GM21381 (cell line): ENCODE data around the gene MAN1A1.
"Not testable (repeated sequence)": the region's sequence is repeated elsewhere in the genome, so short reads cannot be mapped to it uniquely, and the experiment has no call there.

Experiments
- ATAC-seq: cut with Tn5 transposase; IDR thresholded peaks from one replicate; pipeline ENCODE4 v1.9.1; 2021; ENCODE audit warnings: mild to moderate bottlenecking, moderate library complexity; ENCODE audit not compliant: unreplicated experiment

Gene MAN1A1

DNA sequence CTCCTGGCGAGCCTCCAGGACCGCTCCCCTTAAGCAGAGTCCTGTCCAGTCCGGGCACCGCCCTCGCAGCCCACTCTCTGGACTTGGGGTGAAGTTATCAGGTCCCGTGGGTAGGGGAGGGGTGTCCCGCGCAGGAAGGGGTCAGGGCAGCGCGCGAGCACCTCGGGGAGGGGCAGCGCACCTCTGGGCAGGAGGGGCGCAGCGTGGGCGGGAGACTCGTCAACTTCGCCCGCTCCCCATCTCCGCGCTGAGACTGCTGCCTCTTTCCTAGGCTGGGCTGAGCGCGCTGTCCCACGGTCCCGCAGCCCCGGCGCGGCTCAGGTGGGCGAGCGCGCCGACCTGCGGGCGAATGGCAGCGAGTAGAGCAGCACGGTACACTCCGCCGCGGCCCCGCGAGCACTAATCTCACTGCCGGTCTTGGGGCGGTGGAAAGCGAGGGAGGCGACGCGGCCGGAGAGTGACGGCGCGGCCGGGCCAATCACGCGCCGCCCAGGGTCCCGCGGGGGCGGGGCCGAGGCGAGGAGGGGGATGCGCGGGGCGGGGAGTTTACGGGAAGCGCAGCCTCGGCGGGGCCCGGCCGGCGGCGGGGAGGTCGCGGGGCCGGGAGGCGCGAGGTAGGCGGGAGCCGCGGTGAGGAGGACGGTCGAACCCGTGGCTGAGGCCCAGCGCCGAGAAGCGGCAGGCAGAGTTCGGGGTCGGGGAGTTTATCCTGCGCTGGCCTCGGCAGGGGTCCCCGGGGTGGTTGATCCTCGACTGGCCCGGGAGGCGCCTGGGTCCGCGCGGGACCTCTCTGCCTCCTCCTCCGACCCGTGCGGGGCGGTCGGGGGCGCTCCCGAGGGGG lies at the start of gene MAN1A1:
TSS of gene MAN1A1 (minus strand) at position 401 of the 841 bp plus-strand sequence. CDS start 696 bp downstream, outside the sequence.
- ATAC-seq = peak; percentile 68

DNA sequence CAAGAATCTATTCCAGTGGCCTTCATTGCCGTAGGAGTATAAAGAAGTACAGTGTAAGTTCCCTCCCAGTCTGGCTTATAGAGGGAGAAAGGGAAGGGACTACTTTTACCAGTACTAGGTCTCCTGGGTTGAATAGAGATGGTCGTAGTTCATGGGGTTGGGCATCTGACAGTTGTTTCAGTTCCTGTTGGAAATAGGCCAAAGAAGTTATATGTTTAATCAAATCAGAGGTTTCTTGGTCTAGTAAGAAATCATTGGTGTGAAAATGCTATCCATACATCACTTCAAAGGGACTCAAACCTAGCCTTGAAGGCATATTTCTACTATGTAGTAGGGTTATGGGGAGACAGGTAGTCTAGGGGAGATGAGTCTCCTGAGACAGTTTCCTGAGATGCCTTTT lies 45.6 kb upstream of the MAN1A1 start:
- ATAC-seq = peak; percentile 54

DNA sequence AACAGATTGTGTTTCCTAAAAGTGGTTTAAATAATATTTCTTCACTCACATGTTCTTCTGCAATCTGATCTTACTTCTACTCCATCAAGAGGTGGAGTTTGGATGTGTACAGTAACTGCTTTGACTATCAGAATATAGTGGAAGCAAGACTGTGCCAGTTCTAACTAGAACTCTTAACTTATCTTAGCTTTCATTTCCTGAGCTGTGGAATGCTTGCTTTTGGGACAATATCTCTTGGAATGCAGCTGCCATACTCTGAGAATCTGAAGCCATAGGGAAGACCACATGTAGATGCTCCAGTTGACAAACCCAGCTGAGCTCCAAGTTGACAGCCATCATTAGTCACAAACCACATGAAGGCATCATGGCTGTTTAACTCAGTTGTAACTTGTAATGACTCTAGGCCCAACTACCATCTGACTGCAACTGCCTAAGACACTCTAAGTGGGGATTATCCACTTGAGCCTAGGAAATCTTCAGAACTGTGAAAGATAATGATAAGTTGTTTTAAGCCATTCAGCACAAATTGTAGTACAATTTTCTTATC lies 40.8 kb upstream of the MAN1A1 start:
- ATAC-seq = no peak

DNA sequence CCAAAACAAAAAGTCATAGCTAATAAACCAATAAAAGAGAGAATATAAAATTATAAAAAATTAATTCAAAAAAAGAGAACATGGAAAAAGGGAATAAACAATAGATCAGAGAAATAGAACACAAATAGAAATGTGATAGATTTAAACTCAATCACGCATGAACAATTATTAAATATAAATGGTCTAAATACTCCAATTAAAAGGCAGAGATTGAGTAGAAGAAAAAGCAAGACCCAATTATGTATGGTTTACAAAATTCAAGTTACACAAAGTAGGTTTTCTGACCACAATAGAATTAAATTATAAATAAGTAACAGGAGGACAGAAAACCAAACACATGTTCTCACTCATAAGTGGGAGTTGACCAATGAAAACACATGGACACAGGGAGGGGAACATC lies 36.4 kb upstream of the MAN1A1 start:
- ATAC-seq = no peak

DNA sequence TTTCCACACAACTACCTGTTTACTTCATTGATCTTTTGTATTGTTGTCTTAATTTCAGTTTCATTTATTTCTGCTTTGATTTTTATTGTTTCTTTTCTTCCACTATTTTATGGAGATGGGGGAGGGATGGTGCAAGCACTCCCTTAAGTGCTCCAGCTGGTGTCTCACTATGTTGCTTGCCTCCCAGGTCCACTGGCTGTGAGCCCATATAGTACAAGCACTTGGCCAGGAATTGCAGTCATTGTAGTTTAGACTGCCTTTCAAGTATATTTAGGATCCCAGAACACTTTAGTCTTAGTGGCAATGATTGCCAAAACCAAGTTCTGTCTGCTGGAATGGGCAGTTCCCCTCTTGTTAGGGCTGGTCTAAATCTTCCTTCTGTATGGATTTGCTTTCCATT lies 34.9 kb upstream of the MAN1A1 start:
- ATAC-seq = no peak

DNA sequence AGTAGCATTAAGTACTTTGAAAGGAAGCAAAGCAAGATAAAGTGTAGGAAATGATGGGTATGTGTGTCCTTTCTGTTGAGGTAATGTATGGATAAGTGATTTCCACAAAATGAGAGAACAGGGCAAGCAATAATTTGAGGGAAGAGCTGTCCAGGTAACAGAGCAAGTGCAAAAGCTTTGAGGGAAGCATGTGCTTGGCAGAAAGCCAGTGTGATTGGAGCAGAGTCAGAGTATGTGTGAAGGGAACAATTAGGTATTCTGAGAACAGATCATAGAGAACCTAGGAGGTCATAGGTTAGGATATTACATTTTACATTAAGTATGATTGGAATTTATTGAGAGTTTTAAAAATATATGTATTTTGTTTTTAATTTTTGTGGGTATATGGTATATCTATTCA lies 30.2 kb upstream of the MAN1A1 start:
- ATAC-seq = no peak

DNA sequence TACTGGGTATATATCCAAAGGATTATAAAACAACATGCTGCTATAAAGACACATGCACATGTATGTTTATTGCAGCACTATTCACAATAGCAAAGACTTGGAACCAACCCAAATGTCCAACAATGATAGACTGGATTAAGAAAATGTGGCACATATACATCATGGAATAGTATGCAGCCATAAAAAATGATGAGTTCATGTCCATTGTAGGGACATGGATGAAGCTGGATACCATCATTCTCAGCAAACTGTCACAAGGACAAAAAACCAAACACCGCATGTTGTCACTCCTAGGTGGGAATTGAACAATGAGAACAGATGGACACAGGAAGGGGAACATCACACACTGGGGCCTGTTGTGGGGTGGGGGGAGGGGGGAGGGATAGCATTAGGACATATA lies 27.5 kb upstream of the MAN1A1 start:
- ATAC-seq = not testable (repeated sequence)

DNA sequence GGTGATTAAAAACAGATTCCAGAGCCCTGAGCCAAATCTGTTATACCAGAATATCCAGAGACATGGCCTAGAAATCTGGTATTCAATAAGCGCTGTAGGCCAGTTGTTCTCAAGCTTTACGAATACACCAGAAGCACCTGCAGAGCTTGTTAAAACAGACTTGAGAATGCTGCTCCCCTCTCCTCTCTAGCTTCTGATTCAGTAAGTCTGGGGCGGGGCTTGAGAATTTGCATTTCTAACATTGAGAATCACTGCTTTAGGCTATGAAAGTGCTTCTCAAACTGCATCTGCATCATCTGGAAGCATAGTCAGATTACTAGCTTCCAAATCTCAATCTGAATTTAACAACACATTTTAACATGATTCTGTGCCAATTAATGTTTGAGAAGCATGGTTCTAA lies 20.5 kb upstream of the MAN1A1 start:
- ATAC-seq = no peak

DNA sequence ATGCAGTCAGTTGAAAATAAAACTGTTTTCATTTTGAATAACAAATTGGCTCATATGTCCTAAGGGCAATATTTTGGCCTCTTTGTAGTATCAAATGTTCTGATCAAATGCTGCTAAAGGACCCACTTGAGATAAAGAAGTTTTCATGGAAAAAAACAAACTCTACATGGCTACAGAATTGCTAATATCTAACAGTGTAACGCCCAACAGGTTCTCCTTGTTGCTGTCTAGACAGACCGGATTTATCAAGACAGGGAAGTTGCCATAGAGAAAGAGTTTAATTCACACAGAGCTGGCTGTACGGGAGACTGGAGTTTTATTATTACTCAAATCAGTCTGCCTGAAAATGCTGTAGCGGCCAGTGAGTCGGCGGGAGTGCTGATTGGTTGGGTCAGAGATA lies 19.4 kb upstream of the MAN1A1 start:
- no peak for ATAC-seq

DNA sequence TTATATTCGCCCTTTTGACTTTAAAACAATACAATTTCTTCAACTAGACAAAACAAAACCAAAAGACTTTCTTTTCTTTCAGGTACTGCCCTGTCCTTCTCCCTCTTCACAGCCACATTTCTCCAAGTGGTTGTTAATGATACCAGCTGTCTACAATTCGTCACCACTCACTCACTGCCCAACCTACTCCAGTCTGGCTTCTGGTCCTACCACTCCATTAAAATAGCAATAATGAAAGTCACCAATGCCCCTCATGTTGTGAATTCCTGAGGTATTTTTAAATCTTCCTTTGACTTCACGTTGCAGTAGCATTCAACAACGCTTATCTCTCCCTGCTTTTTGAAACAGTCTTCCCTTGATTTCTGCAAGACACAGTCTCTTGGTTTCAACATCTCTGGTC lies 11.6 kb upstream of the MAN1A1 start:
- no peak for ATAC-seq

DNA sequence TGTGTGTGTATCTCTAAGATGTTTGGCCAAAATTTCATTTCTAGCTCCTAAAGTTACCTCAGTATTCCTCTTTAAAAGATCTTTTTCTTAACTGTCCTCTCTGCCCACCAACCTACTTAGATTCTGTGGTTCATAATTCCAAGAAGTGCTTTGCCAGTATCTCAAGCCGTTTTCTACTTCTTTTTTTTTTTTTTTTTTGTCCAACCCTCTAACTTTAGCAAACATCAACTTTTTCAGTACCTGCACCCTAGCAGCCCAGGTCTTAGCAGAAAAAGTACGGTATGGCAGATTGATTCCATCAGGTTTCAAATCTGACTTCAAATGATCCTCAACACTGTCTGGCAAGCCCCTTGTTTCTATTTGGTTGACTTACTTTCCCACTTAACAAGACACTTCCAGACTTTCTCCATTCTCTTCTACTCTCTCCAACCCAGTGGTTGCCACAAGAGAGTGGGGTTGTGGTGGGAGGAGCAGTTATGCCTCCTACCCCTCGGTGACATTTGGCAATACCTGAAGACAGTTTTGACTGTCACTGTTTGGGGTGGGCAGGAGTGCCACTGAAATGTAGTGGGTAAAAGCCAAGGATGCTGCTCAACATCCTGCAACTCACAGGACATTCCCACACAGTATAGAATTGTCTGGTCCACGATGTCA lies 10.8 kb upstream of the MAN1A1 start:
- ATAC-seq = no peak

DNA sequence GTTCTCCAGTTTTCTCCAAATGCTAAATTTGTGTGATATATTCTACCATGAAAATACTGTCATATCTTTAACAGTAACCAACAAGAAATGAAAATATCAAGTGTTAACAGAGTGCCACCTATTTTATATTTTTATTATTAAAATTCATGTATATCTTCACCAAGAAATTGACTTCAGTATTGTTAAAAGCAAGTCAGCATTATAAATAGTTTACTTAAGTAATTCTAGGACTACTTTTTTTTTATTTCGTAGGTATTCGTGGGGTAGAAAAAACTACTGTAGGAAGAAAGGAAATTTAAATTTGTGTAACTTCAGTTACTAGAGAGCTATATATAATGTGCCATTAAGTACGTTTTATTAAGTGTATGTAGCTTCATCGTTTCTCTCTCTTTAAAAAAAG lies 6.3 kb upstream of the MAN1A1 start:
- ATAC-seq = no peak

DNA sequence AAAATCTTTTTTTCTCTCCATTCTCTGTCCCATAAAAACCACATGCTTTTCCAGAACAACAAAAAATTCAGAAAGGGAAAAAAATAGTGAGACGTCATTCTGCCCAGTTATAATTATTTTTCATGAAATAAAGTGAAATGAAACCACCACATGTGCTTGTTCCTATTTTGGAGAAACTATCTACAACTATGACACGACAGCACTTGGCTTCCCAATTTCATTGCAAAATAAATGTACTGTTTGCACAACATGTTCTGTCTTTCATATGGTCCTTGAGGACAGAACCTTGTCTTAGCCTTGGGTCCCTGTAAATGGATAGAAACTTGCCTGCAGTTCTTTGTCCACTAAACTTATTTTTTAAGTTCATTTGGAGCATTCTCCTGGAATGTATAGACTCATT lies 5.6 kb upstream of the MAN1A1 start:
- ATAC-seq = no peak

DNA sequence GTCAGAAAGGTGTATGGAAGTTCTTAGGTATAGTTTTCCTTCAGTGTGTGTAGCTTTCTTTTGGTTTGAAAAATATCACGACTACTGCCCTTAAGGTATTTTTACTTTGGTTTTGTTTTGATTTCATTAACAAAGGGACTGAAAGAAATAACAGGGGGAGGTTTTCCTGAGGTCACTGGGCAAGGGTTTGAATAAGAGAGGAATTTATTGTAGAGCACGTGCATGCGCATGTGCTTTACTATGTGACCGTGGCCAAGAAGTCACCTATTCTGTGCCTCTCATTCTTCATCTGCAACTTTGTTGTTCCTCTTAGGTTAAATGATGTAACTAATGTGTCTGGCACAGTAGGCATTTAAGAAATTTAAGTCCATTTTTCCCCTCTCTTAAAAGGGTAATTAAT lies 4.1 kb upstream of the MAN1A1 start:
- no peak for ATAC-seq

DNA sequence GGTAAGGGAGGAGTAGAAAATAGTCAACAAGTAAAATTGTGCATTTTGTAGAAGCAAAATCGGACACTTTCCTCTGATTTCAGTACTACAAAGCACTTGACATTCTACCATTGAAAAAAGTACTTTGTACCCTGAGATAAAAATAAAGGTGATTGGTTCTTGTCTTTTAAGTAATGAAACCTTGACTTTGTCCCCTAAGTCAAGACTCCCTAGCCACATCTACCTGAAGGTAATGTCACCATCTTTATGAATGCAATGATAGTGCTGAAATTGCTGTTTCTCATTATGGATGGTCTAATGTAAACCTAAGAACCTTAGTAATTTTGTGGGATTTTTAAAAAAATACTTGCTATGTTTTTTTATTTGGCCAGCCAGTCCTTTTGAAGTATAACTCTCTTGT lies 2.4 kb upstream of the MAN1A1 start:
- ATAC-seq = no peak

DNA sequence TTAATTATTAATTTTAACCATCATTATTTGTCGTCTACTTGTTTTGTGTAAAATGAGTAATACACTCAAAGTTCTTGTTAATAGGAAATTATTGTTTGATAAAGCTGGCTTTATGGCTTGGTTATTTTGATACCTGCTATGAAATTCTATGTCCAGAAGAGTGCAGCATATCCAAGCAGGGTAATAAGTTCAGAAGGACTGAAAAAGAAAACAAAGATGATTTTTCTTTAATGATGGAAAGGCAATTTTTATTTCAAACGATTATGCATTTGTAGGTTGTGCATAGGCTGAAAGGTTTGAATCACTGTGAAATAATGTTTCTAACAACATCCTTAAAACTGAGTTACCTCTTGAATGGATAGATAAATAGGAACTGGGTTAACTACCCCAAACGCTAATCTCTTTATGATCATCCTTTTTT lies 1.4 kb upstream of the MAN1A1 start:
- ATAC-seq = no peak

DNA sequence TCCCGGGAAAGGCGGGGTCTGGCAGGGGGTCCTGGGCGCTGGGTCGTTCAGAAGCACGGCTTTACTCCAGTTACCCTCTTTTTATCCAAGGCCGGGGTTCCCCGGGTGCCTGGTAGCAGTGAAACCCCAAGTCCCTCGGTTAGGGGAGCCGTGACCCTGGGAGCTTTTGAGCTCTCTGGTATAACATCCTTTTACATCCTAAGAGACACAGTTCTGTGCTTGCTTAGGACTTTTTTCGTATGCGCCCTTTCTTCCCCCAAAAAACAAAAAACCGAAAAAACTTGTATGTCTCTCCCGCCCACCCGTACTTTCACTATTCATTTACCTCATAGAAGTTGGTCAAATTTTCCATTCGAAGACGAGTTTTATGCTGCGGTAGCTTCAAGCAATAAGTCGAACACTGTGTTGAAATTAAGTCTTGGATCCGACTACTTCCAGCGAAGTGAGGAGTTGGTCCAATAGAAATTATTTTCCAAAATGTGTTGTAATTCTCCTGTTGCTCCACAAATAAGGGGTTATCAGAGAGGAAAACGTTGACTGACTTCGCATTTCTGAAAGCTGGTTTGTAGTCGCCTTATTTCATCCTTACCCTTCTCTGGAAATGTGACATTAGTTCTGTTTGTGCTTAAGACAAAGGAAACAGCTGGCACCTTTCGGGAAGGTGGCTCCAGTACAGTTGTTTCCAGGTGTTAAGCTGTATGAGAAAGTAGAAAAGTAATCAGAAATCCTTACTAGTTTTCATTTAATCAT lies 816 bp upstream of the MAN1A1 start:
- peak; percentile 5 for ATAC-seq

DNA sequence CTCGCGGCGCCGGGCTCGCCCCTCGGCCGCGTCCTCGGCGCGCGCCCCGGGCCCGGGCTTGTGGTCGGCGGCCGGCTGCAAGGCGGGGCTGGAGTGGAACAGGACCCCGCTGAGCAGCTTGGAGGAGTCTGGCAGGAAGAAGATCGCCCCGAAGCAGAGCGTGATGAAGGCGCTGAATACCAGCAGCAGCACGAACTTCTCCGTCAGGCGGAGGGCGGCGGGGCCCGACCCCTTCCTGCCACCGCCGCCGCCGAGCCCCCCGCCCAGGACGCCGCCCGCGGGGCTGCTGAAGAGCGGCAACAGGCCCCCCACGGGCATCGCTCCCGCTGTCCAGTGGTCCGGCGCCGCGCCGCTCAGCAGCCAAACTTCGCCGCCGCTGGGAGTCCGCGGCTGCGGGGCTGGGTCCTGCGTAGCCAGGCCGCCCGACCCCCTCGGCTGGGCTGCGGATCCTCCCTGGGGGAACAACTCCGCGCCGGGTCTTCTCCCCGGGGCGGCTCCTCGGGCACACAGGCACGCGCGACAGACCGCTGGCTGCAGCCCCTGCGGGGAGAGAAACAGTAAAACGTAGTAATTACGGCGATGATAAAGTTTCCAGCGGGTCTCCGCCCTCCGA lies 707 bp downstream of the MAN1A1 start:
- ATAC-seq = peak; percentile 2

DNA sequence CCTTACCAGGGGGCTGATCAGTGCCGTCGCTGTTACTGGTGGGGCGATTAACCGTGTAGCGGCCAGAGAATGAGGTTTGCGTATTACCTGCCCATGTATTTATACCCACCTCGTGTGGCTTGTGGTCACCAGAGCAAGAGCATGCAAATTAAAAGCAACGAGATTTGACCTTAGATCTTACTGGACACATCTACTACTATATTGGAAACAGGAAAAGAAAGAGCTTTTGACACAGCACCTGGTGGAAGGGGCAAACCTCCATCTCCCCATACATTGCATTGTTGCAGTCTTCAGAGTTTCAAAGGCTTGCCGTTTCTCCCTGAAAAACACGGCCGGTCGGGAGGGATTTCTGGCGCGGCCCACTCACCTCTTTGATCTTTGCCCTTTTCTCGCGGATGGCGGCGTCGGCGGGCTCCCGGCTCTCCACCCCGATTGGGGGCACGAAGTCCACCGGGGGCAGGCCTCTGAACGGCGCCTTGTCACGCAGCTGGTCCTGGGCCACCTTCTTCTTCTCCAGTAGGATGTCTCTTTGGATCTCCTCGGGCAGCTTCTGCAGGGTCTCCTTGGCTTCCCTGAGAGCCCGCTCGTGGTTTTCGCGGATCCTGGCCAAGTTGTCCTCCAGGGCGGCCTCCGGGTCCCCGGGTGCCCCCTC lies 1.3 kb downstream of the MAN1A1 start:
- ATAC-seq = peak; percentile 27

DNA sequence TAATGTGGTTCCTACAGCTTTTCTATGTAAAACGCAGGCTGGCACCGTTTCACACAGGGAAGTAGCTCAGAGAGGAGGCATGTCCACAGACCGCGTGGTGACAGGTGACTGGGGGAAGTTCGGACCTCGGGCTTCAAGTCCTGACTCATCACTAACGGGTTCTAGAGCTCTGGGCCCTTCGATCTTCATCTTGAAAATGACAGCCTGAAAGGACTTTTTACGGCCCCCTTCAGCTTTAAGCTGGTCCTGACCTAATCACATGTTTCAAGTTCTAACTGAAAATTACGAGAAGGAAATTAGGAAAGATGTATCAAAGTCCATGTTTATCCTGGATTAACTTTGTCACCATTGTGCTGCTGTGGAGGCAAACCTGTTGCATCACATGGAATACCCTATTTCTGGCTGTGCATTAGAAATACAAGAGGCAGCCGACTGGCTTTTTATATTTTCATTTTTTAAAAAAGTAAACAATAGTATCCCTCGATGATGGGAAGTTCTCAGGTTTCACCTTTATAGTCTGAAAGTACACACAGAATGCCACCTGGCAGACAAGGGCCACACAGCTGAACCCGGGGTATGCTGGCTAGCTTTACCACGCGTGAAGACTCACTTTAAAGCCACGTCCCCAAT lies 2.0 kb downstream of the MAN1A1 start:
- peak; percentile 26 for ATAC-seq
